Thoracic aorta (tissue), 2 donors: ENCODE data around the gene KCNH4. TPM values are rescaled to one million over a fixed set of nuclear protein-coding genes. Genes with fewer than 3 reads are reported as not detected.

Experiments used
- ATAC-seq: fragments of 150-250 bp; one replicate; pipeline ENCODE4 v1.8.0; 2017; ENCODE audit warnings: low read depth; ENCODE audit not compliant: insufficient number of reproducible peaks, low FRiP score
- DNase-seq: peaks from one replicate; pipeline ENCODE4 v3.0.0-alpha.2; 2020; ENCODE audit warnings: low spot score
- H3K27ac ChIP-seq, 2 donors: fragments of 200-600 bp; sonication (generic); 1 replicate in 1 of 2; 2 replicates in 1 of 2; pipeline ENCODE4 v1.5.1; 2016; ENCODE audit warnings: mild to moderate bottlenecking in 2 of 2, moderate library complexity in 2 of 2
- H3K27me3 ChIP-seq: fragments of 200-600 bp; sonication (generic); replicated peaks from 2 replicates; pipeline ENCODE4 v1.6.0; 2016; ENCODE audit warnings: mild to moderate bottlenecking; ENCODE audit not compliant: insufficient read depth
- H3K36me3 ChIP-seq: fragments of 200-600 bp; sonication (generic); one replicate; pipeline ENCODE4 v1.5.1; 2016
- H3K4me1 ChIP-seq, 2 donors: fragments of 200-600 bp; sonication (generic); 1 replicate in 1 of 2; 2 replicates in 1 of 2; pipeline versions ENCODE4 v1.5.1 to v1.6.0; 2016; ENCODE audit warnings: low read depth in 2 of 2, mild to moderate bottlenecking in 1 of 2; ENCODE audit not compliant: control insufficient read depth in 1 of 2
- H3K4me3 ChIP-seq: fragments of 200-600 bp; sonication (generic); 2 replicates; pipeline ENCODE4 v1.5.1; 2016; ENCODE audit warnings: mild to moderate bottlenecking
- H3K9me3 ChIP-seq: fragments of 200-600 bp; sonication (generic); 2 replicates; pipeline ENCODE4 v1.5.1; 2016
- total RNA-seq, 2 donors: library from RNA; depleted of rRNA; stranded (reverse); fragments of >200 nt; gene quantifications; one replicate each; pipeline versions ENCODE4 v1.1.0 to v1.2.3, GENCODE V29; 2016
- TF ChIP-seq, protein P1 (sequence below): fragments of 200-600 bp; sonication (generic); IDR thresholded peaks from one replicate; pipeline ENCODE4 v1.5.1; 2019; ENCODE audit warnings: antibody characterized with exemption

The KCNH4 gene
- total RNA-seq, 2 donors from 2014 or later: 0.21 TPM; not detected in 1

DNA sequence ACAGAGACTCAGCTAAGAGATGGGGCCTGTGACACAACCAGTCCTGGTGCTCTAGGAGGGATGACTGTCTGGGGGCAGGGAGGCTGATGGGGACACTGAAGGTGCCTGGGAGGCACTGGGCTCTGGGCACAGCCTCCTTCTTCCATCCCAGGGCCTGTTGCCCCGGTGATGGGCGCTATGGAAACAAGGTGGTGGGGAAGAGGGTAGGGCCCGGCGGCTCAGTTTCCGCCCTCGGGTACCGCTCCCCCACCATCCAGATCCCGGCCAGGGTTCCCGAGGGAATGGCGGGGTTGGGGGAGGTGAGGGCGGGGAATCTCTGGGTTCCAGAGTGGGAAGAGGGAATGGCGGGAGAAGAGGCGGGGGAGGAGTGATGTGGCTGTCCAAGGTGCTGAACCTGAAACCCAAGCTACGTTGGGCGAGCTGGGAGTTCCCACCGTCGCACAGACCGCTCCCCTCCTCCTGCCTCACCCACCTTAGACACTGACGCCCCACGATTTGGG is 981 bp downstream of the KCNH4 start:
- no peak overlapping the region for H3K4me3 ChIP-seq
- no peak overlapping the region for H3K27ac ChIP-seq
- H3K27me3 ChIP-seq: peaks cover 12% of the 10 kb centered on the region
- H3K4me1 ChIP-seq: peaks cover 13 to 30% of the 10 kb centered on the region in 2 donors
- no peaks in the 10 kb centered on the region for H3K9me3 ChIP-seq
- ATAC-seq (no peak), DNase-seq (no peak)
- no peaks in the 10 kb centered on the region for H3K36me3 ChIP-seq
- TF ChIP-seq, protein P1, sequence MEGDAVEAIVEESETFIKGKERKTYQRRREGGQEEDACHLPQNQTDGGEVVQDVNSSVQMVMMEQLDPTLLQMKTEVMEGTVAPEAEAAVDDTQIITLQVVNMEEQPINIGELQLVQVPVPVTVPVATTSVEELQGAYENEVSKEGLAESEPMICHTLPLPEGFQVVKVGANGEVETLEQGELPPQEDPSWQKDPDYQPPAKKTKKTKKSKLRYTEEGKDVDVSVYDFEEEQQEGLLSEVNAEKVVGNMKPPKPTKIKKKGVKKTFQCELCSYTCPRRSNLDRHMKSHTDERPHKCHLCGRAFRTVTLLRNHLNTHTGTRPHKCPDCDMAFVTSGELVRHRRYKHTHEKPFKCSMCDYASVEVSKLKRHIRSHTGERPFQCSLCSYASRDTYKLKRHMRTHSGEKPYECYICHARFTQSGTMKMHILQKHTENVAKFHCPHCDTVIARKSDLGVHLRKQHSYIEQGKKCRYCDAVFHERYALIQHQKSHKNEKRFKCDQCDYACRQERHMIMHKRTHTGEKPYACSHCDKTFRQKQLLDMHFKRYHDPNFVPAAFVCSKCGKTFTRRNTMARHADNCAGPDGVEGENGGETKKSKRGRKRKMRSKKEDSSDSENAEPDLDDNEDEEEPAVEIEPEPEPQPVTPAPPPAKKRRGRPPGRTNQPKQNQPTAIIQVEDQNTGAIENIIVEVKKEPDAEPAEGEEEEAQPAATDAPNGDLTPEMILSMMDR: no peak

DNA sequence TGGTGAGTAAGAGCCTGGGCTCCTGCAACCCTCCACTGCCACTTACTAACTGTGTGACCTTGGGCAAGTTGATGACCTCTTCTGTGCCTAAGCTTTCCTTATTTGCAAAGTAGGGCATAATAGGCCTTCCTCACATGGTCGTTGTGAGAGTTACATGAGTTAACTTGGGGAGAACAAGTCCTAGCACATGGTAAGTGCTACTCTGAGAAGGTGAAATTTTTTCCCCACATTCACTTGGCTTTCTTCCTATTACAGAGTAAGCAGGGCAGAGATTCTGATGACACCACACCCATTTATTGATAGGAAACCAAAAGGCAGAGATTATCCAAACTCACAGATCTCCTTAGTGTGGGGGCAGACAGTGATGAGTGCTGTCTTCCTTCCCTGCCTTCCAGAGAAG is 1.6 kb downstream of the KCNH4 start:
- TF ChIP-seq, protein P1: no peak
- no peak overlapping the region for H3K27ac ChIP-seq
- H3K27me3 ChIP-seq: peaks cover 12% of the 10 kb centered on the region
- H3K36me3 ChIP-seq: no peaks in the 10 kb centered on the region
- no peak overlapping the region for H3K4me3 ChIP-seq
- H3K9me3 ChIP-seq: no peaks in the 10 kb centered on the region
- peaks cover 10 to 24% of the 10 kb centered on the region in 2 donors for H3K4me1 ChIP-seq
- DNase-seq: no peak
- ATAC-seq: no peak

DNA sequence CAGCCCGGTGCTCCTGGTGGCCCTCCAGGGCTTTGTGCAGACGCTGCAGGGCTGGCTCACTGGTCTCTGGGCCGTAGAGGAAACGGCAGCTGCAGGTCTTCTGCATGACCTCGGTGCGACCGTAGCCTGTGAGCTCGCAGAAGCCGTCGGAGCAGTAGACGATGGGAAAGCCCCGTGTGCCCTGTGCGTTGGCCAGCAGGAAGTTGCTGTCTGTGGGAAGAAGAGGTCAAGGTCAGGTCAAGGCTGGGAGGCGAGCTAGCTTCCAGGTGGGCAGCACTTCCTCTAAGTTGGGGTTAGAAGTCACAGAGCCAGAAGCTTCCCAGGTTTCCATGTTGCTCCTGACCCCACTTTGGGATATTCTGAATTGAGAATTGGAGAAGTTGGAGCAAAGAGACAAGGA is 2.1 kb downstream of the KCNH4 start:
- Histone ChIP-seq H3K27me3 (peaks cover 12% of the 10 kb centered on the region), H3K27ac (no peak overlapping the region), H3K9me3 (no peaks in the 10 kb centered on the region), H3K4me3 (no peak overlapping the region), H3K36me3 (no peaks in the 10 kb centered on the region), H3K4me1 (peaks cover 9 to 21% of the 10 kb centered on the region in 2 donors)
- TF ChIP-seq, protein P1: no peak
- DNase-seq (no peak), ATAC-seq (no peak)

DNA sequence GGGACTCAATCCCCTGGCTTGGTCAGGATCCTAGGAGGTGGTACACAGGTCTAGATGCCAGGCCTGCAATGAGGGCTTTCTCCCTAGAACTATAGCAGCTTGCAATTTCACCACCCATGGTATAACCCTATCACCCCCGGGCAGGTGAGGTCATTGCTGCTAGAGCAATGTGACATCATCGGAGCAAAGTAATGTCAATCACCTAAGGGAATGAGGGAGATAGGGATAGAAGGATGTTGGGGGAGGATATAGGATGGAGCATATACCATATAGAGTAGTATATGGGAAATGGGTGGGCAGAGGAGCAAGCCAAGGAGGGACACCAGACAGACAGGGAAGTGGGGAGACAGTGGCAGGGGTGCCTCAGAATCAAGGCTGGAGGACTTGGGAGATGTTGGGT is 3.3 kb downstream of the KCNH4 start:
- Histone ChIP-seq H3K27me3 (peaks cover 12% of the 10 kb centered on the region), H3K4me3 (no peak overlapping the region), H3K27ac (no peak overlapping the region), H3K4me1 (peaks cover 3 to 14% of the 10 kb centered on the region in 2 donors), H3K36me3 (no peaks in the 10 kb centered on the region), H3K9me3 (no peaks in the 10 kb centered on the region)
- ATAC-seq (no peak), DNase-seq (no peak)
- TF ChIP-seq, protein P1: no peak

DNA sequence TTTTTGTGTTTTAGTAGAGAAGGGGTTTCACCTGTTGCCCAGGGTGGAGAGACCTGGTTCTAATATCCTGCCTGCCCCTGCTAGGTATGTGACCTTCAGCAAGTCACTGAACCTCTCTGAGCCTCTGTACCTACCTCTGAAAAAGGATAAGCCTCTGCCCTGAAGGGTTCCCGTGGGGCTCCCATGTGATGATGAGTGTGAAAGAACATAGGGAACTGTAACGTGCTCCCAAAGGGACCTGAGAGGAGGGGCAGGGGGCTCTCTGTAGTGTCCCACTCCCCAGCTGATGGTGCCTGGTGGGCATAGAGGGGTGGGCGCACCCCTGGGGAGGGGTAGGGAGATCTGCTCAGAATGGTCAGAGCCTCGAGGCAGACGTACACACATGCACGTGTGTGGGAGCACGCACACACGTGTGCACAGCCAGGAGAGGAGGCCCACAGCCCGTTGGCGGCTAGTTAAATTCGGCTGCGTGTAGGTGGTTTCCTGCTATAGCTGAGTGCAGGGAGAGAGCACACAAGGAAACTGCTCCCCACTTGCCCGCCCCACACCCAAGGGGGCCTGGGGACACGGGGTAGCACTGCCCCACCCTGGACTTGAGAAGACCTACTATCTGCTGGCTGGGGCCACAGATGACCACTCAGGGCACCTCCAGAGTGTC is 6.7 kb downstream of the KCNH4 start:
- ATAC-seq (no peak), DNase-seq (no peak)
- no peaks in the 10 kb centered on the region for H3K4me1 ChIP-seq
- TF ChIP-seq, protein P1: no peak
- no peak overlapping the region for H3K4me3 ChIP-seq
- no peak overlapping the region for H3K27ac ChIP-seq
- H3K27me3 ChIP-seq: no peaks in the 10 kb centered on the region
- no peaks in the 10 kb centered on the region for H3K36me3 ChIP-seq
- H3K9me3 ChIP-seq: no peaks in the 10 kb centered on the region
